H1 (cell line): ENCODE results near the gene CRTAC1. TPM values are rescaled to one million over a fixed set of nuclear protein-coding genes. Genes with fewer than 3 reads are reported as not detected.

Experiments
- BACH1 ChIP-seq: IDR thresholded peaks from 2 replicates; pipeline ENCODE4 v1.6.1; 2012; ENCODE audit warnings: low read length, improper control_type of control experiment
- NRF1 ChIP-seq: IDR thresholded peaks from 2 replicates; pipeline ENCODE4 v1.6.1; 2011; ENCODE audit warnings: mild to moderate bottlenecking, low read depth, low read length, improper control_type of control experiment
- polyA plus RNA-seq, 7 experiments: library from polyadenylated mRNA; depleted of rRNA in 3 of 7; stranded (reverse) in 5 of 7; unstranded in 2 of 7; fragments of >200 nt in 5 of 7; fragments of 200-250 nt in 2 of 7; gene quantifications; 1 replicate in 5 of 7; 2 replicates in 1 of 7; 4 replicates in 1 of 7; pipeline versions ENCODE4 v1.2.1 to v1.2.3, GENCODE V29; 2011 to 2013; ENCODE audit warnings: missing spikeins in 2 of 7, mixed read lengths in 2 of 7
- total RNA-seq: library from RNA; stranded (reverse); fragmentation: NEBNext Ultra II Directional; extraction: Animal tissue kit (Norgen Biotek cat#: 25700); gene quantifications from 2 replicates; pipeline ENCODE4 v1.2.1, GENCODE V29; 2021
- TF ChIP-seq, protein P1 (sequence below): fragments of 300-600 bp; sonication (generic); IDR thresholded peaks from 2 replicates; pipeline ENCODE4 v1.7.1; 2012; ENCODE audit warnings: low read length, moderate library complexity, mild to moderate bottlenecking, inconsistent platforms; ENCODE audit not compliant: insufficient replicate concordance

Gene CRTAC1
- total and polyA plus RNA-seq, 2 of the 8 experiments (the other 6 are each of a cell fraction or from before 2014, with no cell fraction given) = 0.91 to 1.2 TPM

DNA sequence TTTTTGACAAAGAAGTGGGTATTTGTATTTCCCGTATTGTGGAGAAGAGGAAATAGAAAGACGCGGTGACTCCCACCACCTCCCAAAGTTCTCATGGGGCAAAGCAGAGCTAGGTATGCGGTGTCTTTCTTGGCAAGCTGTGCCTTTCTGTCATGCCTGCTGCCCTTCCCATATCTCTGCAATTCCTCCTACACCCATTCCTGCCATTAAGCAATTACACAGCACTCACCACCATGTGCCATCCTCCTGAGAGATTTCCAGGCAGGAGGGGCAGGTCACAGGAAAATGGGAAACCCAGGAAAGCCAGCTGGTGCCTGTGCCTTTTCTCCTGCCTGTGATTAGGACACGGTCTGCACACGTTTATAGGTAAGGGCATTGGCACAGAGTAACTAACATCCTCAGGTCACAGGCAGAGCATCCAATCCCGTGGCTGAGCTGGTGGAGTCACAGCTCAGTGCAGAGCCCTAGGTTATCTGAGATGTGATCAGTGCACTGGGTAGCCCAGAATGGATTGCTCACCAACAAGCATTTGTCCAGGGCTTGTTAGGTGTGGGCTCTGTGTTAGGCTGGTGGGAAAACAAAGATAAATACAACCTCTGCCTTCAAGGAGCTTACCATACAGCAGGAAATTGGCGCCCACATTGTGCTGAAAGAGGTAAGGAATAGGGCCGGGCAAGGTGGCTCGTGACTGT is 9.4 kb upstream of the CRTAC1 start (continued):
- TF ChIP-seq, protein P1, sequence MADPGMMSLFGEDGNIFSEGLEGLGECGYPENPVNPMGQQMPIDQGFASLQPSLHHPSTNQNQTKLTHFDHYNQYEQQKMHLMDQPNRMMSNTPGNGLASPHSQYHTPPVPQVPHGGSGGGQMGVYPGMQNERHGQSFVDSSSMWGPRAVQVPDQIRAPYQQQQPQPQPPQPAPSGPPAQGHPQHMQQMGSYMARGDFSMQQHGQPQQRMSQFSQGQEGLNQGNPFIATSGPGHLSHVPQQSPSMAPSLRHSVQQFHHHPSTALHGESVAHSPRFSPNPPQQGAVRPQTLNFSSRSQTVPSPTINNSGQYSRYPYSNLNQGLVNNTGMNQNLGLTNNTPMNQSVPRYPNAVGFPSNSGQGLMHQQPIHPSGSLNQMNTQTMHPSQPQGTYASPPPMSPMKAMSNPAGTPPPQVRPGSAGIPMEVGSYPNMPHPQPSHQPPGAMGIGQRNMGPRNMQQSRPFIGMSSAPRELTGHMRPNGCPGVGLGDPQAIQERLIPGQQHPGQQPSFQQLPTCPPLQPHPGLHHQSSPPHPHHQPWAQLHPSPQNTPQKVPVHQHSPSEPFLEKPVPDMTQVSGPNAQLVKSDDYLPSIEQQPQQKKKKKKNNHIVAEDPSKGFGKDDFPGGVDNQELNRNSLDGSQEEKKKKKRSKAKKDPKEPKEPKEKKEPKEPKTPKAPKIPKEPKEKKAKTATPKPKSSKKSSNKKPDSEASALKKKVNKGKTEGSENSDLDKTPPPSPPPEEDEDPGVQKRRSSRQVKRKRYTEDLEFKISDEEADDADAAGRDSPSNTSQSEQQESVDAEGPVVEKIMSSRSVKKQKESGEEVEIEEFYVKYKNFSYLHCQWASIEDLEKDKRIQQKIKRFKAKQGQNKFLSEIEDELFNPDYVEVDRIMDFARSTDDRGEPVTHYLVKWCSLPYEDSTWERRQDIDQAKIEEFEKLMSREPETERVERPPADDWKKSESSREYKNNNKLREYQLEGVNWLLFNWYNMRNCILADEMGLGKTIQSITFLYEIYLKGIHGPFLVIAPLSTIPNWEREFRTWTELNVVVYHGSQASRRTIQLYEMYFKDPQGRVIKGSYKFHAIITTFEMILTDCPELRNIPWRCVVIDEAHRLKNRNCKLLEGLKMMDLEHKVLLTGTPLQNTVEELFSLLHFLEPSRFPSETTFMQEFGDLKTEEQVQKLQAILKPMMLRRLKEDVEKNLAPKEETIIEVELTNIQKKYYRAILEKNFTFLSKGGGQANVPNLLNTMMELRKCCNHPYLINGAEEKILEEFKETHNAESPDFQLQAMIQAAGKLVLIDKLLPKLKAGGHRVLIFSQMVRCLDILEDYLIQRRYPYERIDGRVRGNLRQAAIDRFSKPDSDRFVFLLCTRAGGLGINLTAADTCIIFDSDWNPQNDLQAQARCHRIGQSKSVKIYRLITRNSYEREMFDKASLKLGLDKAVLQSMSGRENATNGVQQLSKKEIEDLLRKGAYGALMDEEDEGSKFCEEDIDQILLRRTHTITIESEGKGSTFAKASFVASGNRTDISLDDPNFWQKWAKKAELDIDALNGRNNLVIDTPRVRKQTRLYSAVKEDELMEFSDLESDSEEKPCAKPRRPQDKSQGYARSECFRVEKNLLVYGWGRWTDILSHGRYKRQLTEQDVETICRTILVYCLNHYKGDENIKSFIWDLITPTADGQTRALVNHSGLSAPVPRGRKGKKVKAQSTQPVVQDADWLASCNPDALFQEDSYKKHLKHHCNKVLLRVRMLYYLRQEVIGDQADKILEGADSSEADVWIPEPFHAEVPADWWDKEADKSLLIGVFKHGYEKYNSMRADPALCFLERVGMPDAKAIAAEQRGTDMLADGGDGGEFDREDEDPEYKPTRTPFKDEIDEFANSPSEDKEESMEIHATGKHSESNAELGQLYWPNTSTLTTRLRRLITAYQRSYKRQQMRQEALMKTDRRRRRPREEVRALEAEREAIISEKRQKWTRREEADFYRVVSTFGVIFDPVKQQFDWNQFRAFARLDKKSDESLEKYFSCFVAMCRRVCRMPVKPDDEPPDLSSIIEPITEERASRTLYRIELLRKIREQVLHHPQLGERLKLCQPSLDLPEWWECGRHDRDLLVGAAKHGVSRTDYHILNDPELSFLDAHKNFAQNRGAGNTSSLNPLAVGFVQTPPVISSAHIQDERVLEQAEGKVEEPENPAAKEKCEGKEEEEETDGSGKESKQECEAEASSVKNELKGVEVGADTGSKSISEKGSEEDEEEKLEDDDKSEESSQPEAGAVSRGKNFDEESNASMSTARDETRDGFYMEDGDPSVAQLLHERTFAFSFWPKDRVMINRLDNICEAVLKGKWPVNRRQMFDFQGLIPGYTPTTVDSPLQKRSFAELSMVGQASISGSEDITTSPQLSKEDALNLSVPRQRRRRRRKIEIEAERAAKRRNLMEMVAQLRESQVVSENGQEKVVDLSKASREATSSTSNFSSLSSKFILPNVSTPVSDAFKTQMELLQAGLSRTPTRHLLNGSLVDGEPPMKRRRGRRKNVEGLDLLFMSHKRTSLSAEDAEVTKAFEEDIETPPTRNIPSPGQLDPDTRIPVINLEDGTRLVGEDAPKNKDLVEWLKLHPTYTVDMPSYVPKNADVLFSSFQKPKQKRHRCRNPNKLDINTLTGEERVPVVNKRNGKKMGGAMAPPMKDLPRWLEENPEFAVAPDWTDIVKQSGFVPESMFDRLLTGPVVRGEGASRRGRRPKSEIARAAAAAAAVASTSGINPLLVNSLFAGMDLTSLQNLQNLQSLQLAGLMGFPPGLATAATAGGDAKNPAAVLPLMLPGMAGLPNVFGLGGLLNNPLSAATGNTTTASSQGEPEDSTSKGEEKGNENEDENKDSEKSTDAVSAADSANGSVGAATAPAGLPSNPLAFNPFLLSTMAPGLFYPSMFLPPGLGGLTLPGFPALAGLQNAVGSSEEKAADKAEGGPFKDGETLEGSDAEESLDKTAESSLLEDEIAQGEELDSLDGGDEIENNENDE = no peak
- TF ChIP-seq NRF1 (no peak), BACH1 (no peak)
